Keratinocyte (primary cell): ENCODE measurements around the gene TMEM9B. TPM values are rescaled to one million over a fixed set of nuclear protein-coding genes. Genes with fewer than 3 reads are reported as not detected.

Source experiments
- DNase-seq: peaks from one replicate; pipeline ENCODE4 v3.0.0-alpha.2; 2011; ENCODE audit warnings: low read depth, missing footprints, low spot score
- FAIRE-seq: peaks from 2 replicates; lab custom pipeline; 2011; peaks lifted over from hg19 to GRCh38; lab: Jason Lieb, UNC
- H2AFZ ChIP-seq: 2 replicates; pipeline ENCODE4 v1.6.0; 2012; ENCODE audit warnings: low read length, control low read depth, inconsistent platforms; ENCODE audit not compliant: control insufficient read depth
- H3K27ac ChIP-seq: 2 replicates; pipeline ENCODE4 v1.5.1; 2011; ENCODE audit warnings: low read length; ENCODE audit not compliant: control insufficient read depth, insufficient read depth
- H3K27me3 ChIP-seq: 3 replicates; pipeline ENCODE4 v1.6.0; 2011; ENCODE audit warnings: low read length; ENCODE audit not compliant: control insufficient read depth, insufficient read depth; ENCODE audit errors: extremely low read depth
- H3K36me3 ChIP-seq, 2 experiments: 2 replicates in 1 of 2; 3 replicates in 1 of 2; pipeline ENCODE4 v1.5.1; 2011; ENCODE audit warnings: low read length in 2 of 2, mild to moderate bottlenecking in 1 of 2; ENCODE audit not compliant: control insufficient read depth in 2 of 2, insufficient read depth in 2 of 2; ENCODE audit errors: extremely low read depth in 1 of 2
- H3K4me1 ChIP-seq: 3 replicates; pipeline ENCODE4 v1.5.1; 2011; ENCODE audit warnings: low read length; ENCODE audit not compliant: control insufficient read depth, insufficient read depth; ENCODE audit errors: extremely low read depth
- H3K4me2 ChIP-seq: 3 replicates; pipeline ENCODE4 v1.6.0; 2011; ENCODE audit warnings: low read depth, low read length; ENCODE audit not compliant: control insufficient read depth, insufficient read depth; ENCODE audit errors: extremely low read depth
- H3K4me3 ChIP-seq, 3 experiments: fragments of 200-600 bp in 1 of 3; sonication (generic) in 1 of 3; 2 replicates in 2 of 3; 3 replicates in 1 of 3; pipeline ENCODE4 v1.5.1; 2011 to 2016; ENCODE audit warnings: low read length in 3 of 3, mild to moderate bottlenecking in 3 of 3, control low read depth in 2 of 3, inconsistent platforms in 1 of 3, low read depth in 1 of 3, mixed read lengths in 1 of 3, mixed run types in 1 of 3, moderate library complexity in 1 of 3; ENCODE audit not compliant: control insufficient read depth in 2 of 3, insufficient read depth in 2 of 3; ENCODE audit errors: extremely low read depth in 1 of 3
- H3K79me2 ChIP-seq: 2 replicates; pipeline ENCODE4 v1.6.0; 2012; ENCODE audit warnings: low read length; ENCODE audit not compliant: control insufficient read depth, insufficient read depth
- H3K9ac ChIP-seq: 3 replicates; pipeline ENCODE4 v1.6.0; 2011; ENCODE audit warnings: low read length; ENCODE audit not compliant: control insufficient read depth, insufficient read depth; ENCODE audit errors: extremely low read depth
- H3K9me1 ChIP-seq: 3 replicates; pipeline ENCODE4 v1.6.0; 2011; ENCODE audit warnings: low read length; ENCODE audit not compliant: control insufficient read depth, insufficient read depth; ENCODE audit errors: extremely low read depth
- H3K9me3 ChIP-seq: 2 replicates; pipeline ENCODE4 v1.5.1; 2012; ENCODE audit warnings: low read depth, low read length; ENCODE audit not compliant: control insufficient read depth
- H4K20me1 ChIP-seq: 3 replicates; pipeline ENCODE4 v1.6.0; 2011; ENCODE audit warnings: low read length; ENCODE audit not compliant: control insufficient read depth, insufficient read depth; ENCODE audit errors: extremely low read depth
- EZH2 ChIP-seq: IDR thresholded peaks from one replicate; pipeline ENCODE4 v1.6.1; 2012; ENCODE audit warnings: inconsistent platforms, mild to moderate bottlenecking, low read length, moderate library complexity
- dilution Hi-C: fragments of 300-500 bp; cut with MboI; formaldehyde crosslinking; loops from one replicate; pipeline ENCODE4 v1.7.0; 2020; ENCODE audit warnings: low sequenced_read_pairs; ENCODE audit not compliant: extremely low pct_ligation_motif_present
- polyA plus RNA-seq, 5 experiments: library from polyadenylated mRNA; depleted of rRNA in 3 of 5; stranded (reverse) in 3 of 5; stranded (forward) in 1 of 5; unstranded in 1 of 5; fragments of >200 nt; gene quantifications; 1 replicate in 1 of 5; 2 replicates in 3 of 5; 3 replicates in 1 of 5; pipeline versions ENCODE4 v1.2.1 to v1.2.3, GENCODE V29; 2011 to 2012; ENCODE audit warnings: missing spikeins in 2 of 5, low read depth in 1 of 5, low replicate concordance in 1 of 5
- TF ChIP-seq, protein P1 (sequence below), 3 experiments: IDR thresholded peaks in 1 of 3; conservative IDR thresholded peaks in 1 of 3; optimal IDR thresholded peaks in 1 of 3; 2 replicates in 2 of 3; 3 replicates in 1 of 3; pipeline versions ENCODE3 to v1.5.1; 2011; ENCODE audit warnings: low read length in 3 of 3, mild to moderate bottlenecking in 3 of 3, moderate library complexity in 2 of 3, control low read depth in 1 of 3, inconsistent platforms in 1 of 3; ENCODE audit not compliant: insufficient read depth in 2 of 3; ENCODE audit errors: extremely low read depth in 1 of 3

The TMEM9B gene
- polyA plus RNA-seq, 1 donor (not counting 4 experiments of a cell fraction or from before 2014, with no cell fraction given): 60.8 TPM

DNA sequence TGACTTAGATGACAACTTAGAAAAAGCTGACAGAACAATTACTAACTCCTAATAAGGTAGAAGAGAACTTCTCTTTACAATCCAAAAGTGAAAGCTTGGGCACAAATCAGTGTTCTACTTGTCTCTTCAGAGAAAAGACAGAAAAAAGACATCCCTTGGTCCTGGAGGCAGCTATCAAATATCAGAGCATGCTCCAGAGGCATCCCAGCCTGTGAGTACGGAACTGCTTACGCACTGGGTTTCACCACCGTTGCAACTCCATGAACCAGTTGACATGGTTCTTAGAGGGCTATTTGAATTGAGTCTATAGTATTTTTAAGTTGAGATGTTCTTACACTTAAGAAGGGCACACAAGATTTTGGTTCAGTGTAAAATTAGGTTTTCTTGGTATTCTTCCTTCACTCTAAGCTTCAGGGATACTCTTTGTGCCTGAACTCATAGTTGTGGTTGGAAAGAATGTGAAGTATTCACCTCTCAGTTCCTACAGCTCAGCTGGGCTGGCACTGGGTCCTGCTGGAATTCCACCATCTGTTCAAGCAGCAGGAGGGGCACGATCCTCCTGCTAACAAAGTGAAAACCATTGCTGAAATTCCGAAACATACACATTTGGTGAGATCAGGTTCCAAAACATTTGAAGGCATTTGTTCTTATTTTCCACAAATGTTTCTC lies 47.0 kb downstream of the TMEM9B start:
- Histone ChIP-seq H3K79me2 (peaks cover 13% of the 10 kb centered on the region), H3K36me3 (peaks cover 21 to 32% of the 10 kb centered on the region in 2 experiments), H3K27me3 (no peaks in the 10 kb centered on the region), H3K9me3 (no peaks in the 10 kb centered on the region), H3K4me2 (peak overlapping the region; percentile 13), H3K27ac (no peak overlapping the region), H3K9ac (no peak overlapping the region), H2AFZ (no peak overlapping the region), H3K4me1 (peaks cover 32% of the 10 kb centered on the region), H3K4me3 (no peak overlapping the region), H3K9me1 (no peaks in the 10 kb centered on the region), H4K20me1 (no peaks in the 10 kb centered on the region)
- DNase-seq (no peak), FAIRE-seq (peak; percentile 82)
- dilution Hi-C loops: no loop called here
- TF ChIP-seq, protein P1, sequence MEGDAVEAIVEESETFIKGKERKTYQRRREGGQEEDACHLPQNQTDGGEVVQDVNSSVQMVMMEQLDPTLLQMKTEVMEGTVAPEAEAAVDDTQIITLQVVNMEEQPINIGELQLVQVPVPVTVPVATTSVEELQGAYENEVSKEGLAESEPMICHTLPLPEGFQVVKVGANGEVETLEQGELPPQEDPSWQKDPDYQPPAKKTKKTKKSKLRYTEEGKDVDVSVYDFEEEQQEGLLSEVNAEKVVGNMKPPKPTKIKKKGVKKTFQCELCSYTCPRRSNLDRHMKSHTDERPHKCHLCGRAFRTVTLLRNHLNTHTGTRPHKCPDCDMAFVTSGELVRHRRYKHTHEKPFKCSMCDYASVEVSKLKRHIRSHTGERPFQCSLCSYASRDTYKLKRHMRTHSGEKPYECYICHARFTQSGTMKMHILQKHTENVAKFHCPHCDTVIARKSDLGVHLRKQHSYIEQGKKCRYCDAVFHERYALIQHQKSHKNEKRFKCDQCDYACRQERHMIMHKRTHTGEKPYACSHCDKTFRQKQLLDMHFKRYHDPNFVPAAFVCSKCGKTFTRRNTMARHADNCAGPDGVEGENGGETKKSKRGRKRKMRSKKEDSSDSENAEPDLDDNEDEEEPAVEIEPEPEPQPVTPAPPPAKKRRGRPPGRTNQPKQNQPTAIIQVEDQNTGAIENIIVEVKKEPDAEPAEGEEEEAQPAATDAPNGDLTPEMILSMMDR (optimal IDR thresholded peaks at IDR 0.05 in 1 of 3, IDR thresholded peaks at IDR 0.05 in 1 of 3, conservative IDR thresholded peaks at IDR 0.05 in 1 of 3; ENCODE audit: extremely low read depth in 1 of 3, insufficient read depth in 2 of 3, low read length in 3 of 3): no peak
- TF ChIP-seq EZH2: no peak

DNA sequence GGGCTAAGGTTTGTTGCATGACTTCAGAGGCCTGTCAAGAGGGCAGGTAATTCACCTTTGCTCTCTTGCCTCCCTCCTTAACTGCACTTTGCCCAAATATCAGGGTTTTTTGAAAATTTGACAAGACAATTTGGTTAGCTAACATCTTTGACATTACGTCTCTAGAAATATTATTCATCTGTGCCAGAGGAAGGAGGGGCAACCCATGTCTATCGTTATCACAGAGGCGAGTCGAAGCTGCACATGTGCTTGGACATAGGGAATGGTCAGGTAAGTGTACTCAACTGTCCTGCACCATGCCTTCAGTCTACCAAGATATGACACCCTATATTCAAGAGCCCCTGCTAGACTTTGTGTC lies 49.6 kb downstream of the TMEM9B start:
- Histone ChIP-seq H3K27me3 (no peaks in the 10 kb centered on the region), H4K20me1 (no peaks in the 10 kb centered on the region), H3K27ac (no peak overlapping the region), H3K4me1 (peaks cover 44% of the 10 kb centered on the region), H2AFZ (no peak overlapping the region), H3K9me1 (no peaks in the 10 kb centered on the region), H3K79me2 (peaks cover 21% of the 10 kb centered on the region), H3K4me2 (no peak overlapping the region), H3K36me3 (peaks cover 8 to 30% of the 10 kb centered on the region in 2 experiments), H3K4me3 (no peak overlapping the region), H3K9me3 (no peaks in the 10 kb centered on the region), H3K9ac (no peak overlapping the region)
- DNase-seq: no peak
- dilution Hi-C loops: no loop called here
- FAIRE-seq: no peak
- TF ChIP-seq, protein P1 (optimal IDR thresholded peaks at IDR 0.05 in 1 of 3, IDR thresholded peaks at IDR 0.05 in 1 of 3, conservative IDR thresholded peaks at IDR 0.05 in 1 of 3; ENCODE audit: extremely low read depth in 1 of 3, insufficient read depth in 2 of 3, low read length in 3 of 3): no peak
- TF ChIP-seq EZH2: no peak
